Adrenal gland (tissue), 12 donors: ENCODE measurements around the gene TMEM109. TPM values are rescaled to one million over a fixed set of nuclear protein-coding genes. Genes with fewer than 3 reads are reported as not detected.

Source experiments
- DNase-seq, 7 donors: peaks; one replicate each; pipeline ENCODE4 v3.0.0-alpha.2; 2019 to 2020
- H3K27ac ChIP-seq, 5 donors: fragments of 200-600 bp; sonication (generic) in 4 of 5; 1 replicate in 3 of 5; 2 replicates in 2 of 5; pipeline versions ENCODE4 v1.5.1 to v1.8.0; 2016 to 2020; ENCODE audit warnings: mild to moderate bottlenecking in 1 of 5
- H3K27me3 ChIP-seq: fragments of 200-600 bp; 2 replicates; pipeline ENCODE4 v1.8.0; 2021
- H3K36me3 ChIP-seq, 2 donors: fragments of 200-600 bp; replicated peaks in 1 of 2; 1 replicate in 1 of 2; 2 replicates in 1 of 2; pipeline versions ENCODE4 v1.5.1 to v1.8.0; 2018 to 2022
- H3K4me1 ChIP-seq, 2 donors: fragments of 200-600 bp; replicated peaks in 1 of 2; 1 replicate in 1 of 2; 2 replicates in 1 of 2; pipeline versions ENCODE4 v1.5.1 to v1.8.0; 2018 to 2021
- H3K4me3 ChIP-seq, 4 donors: fragments of 200-600 bp; sonication (generic) in 3 of 4; one replicate each; pipeline ENCODE4 v1.5.1; 2016 to 2018
- H3K9me3 ChIP-seq, 3 donors: fragments of 200-600 bp; sonication (generic) in 1 of 3; replicated peaks in 1 of 3; 1 replicate in 2 of 3; 2 replicates in 1 of 3; pipeline versions ENCODE4 v1.5.1 to v1.8.0; 2016 to 2021
- POLR2A ChIP-seq, 2 donors: fragments of 450-650 bp; IDR thresholded peaks; one replicate each; pipeline ENCODE4 v1.6.1; 2017; ENCODE audit warnings: antibody characterized with exemption in 2 of 2, mild to moderate bottlenecking in 2 of 2, moderate library complexity in 1 of 2
- WGBS, 4 donors: extraction: QIAGEN DNeasy Blood & Tissue Kit in 2 of 4; methylation state at CpG; one replicate each; pipeline versions ENCODE4 v1.1.5 to v1.1.7; 2013 to 2017; 5-methylcytosine and 5-hydroxymethylcytosine counted together
- intact Hi-C, 2 donors: fragments of 100-400 bp; cut with DNase I; formaldehyde crosslinking; loops; one replicate each; pipeline versions ENCODE4 v1.14.1 to v1.15.0; 2022 to 2023
- polyA plus RNA-seq, 3 donors: library from polyadenylated mRNA; stranded (reverse); fragments of 200-250 nt in 2 of 3; fragments of 350-450 nt in 1 of 3; fragmentation: Illumina TruSeq in 1 of 3; extraction: RNeasy Lipid Tissue Mini Kit (QIAGEN cat#74804) in 1 of 3; gene quantifications; one replicate each; pipeline ENCODE4 v1.2.3, GENCODE V29; 2013 to 2014
- total RNA-seq, 9 donors: library from RNA; depleted of rRNA in 4 of 9; stranded (reverse); fragments of >200 nt in 4 of 9; fragments of 120-200 nt in 1 of 9; fragmentation: NEBNext Ultra II Directional in 1 of 9; extraction: Animal tissue kit (Norgen Biotek cat#: 25700) in 1 of 9; gene quantifications; one replicate each; pipeline versions ENCODE4 v1.1.0 to v1.2.4, GENCODE V29; 2013 to 2023
- TF ChIP-seq, protein P1 (sequence below), 6 experiments: fragments of 450-650 bp in 4 of 6; fragments of 200-600 bp in 2 of 6; sonication (generic) in 1 of 6; IDR thresholded peaks; 1 replicate in 5 of 6; 2 replicates in 1 of 6; pipeline versions ENCODE4 v1.5.1 to v1.8.0; 2016 to 2021; ENCODE audit warnings: antibody characterized with exemption in 6 of 6, mild to moderate bottlenecking in 2 of 6, moderate library complexity in 1 of 6
- donor health status: healthy with polysubstance abuse.
- donor health status: Bipolar disorder and iron deficiency.
- donor health status: DM: yes; HTN: yes; CAD: no.
- donor health status: DM: no; HTN: no; CAD: no.
- donor health status: DM: no; HTN: no; CAD: no.
- donor health status: DM: yes; HTN: yes; CAD: no.

Gene TMEM109
- total and polyA plus RNA-seq, 12 donors = 29.3 to 115 (median 84.8) TPM

DNA sequence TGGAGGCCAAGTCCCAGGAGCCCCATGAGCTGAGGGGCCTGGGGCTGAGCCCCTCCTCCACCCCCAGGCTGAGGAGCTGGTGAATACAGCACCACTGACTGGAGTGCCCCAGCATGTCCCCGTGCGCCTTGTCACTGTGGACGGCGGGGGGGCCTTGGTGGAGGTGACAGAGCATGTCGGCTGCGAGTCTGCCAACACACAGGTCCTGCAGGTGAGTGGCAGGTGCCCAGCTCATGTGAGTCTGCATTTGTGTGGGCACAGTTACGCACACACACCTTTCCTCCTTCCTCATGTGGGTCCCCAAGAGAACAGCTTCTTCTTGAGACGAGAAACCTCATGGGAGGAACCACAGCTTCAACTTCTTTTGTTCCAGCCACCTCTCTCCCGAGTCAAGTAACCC lies 18.0 kb downstream of the TMEM109 start:
- intact Hi-C loops = no loop called here
- Histone ChIP-seq H3K36me3 (no peaks in the 10 kb centered on the region), H3K27me3 (no peaks in the 10 kb centered on the region), H3K4me1 (no peaks in the 10 kb centered on the region), H3K27ac (no peak overlapping the region), H3K4me3 (no peak overlapping the region), H3K9me3 (no peaks in the 10 kb centered on the region)
- no peak for DNase-seq
- 86 to 92% (median 87%) methylated on average over 4 to 9 of the region's 9 CpGs for WGBS, 4 donors
- no peak for TF ChIP-seq POLR2A (IDR thresholded peaks at IDR 0.05)
- TF ChIP-seq, protein P1, sequence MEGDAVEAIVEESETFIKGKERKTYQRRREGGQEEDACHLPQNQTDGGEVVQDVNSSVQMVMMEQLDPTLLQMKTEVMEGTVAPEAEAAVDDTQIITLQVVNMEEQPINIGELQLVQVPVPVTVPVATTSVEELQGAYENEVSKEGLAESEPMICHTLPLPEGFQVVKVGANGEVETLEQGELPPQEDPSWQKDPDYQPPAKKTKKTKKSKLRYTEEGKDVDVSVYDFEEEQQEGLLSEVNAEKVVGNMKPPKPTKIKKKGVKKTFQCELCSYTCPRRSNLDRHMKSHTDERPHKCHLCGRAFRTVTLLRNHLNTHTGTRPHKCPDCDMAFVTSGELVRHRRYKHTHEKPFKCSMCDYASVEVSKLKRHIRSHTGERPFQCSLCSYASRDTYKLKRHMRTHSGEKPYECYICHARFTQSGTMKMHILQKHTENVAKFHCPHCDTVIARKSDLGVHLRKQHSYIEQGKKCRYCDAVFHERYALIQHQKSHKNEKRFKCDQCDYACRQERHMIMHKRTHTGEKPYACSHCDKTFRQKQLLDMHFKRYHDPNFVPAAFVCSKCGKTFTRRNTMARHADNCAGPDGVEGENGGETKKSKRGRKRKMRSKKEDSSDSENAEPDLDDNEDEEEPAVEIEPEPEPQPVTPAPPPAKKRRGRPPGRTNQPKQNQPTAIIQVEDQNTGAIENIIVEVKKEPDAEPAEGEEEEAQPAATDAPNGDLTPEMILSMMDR (IDR thresholded peaks at IDR 0.05) = no peak

DNA sequence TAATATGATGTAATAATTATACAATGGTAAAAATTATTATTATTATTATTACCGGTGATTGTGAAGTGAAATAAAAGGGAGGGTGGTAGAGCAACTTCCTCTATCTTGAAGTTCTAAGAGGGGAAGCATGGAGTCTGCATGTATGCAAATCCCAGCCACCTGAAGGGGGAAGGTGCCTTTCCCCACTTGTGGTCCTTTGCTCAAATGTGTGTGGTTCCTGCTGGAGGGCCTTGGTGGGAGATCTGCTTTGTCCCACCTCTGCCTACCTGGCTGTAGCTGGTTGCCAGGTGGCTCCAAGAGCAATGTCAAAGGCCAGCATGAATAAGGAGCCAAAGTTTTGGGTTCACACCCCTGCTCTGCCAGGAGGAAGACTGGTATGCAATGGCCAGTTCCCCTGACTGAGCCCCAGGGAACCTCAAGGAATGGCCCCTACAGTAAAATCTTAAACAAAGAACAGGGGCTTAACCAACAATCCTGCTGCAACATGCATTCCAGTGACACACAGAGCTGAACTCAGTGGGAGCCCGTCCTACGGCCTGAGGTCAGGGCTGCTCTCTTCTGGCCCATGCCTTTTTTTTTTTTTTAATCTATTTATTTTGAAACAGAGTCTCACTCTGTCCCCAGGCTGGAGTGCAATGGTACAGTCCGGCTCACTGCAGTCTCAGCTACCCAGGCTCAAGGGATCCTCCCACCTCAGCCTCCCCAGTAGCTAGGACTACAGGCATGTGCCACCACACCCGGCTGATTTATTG lies 18.8 kb downstream of the TMEM109 start:
- no peaks in the 10 kb centered on the region for H3K36me3 ChIP-seq
- WGBS, 4 donors = 65 to 78% (median 74%) methylated on average over 5 of the region's 5 CpGs

DNA sequence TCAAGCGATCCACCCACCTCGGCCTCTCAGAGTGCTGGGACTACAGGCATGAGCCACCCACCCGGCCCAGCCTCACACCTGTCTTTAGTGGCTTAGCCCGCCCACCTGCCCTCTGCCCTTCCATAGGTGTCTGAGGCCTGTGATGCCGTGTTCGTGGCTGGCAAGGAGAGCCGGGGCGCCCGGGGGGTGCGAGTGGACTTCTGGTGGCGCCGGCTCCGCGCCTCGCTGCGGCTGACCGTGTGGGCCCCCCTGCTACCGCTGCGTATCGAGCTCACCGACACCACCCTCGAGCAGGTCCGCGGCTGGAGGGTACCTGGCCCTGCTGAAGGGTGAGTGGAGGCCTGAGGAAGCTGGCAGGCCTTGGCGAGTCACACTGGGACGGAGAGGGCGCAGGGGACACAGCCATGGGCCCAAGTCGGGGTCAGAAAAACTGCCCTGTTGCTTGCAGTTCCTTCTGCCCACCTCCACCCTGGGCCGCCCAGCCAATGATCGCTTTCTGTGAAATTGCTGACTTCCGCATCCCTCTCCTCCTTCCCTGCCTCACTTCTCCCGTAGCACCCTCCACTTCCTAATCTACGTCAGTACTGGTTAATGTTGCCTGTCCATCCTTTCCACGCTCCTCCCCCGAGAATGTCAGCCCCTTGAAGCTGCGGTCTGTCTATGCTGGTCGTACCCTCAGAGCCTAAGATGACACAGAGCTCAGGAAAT lies 19.6 kb downstream of the TMEM109 start:
- no peak for DNase-seq
- Histone ChIP-seq H3K9me3 (no peaks in the 10 kb centered on the region), H3K4me3 (no peak overlapping the region), H3K27me3 (no peaks in the 10 kb centered on the region), H3K4me1 (no peaks in the 10 kb centered on the region), H3K36me3 (no peaks in the 10 kb centered on the region), H3K27ac (no peak overlapping the region)
- intact Hi-C loops = no loop called here
- no peak for TF ChIP-seq POLR2A (IDR thresholded peaks at IDR 0.05)
- TF ChIP-seq, protein P1 (IDR thresholded peaks at IDR 0.05) = no peak
- 92 to 95% (median 94%) methylated on average over 24 to 37 of the region's 37 CpGs for WGBS, 4 donors

More for the DNA sequence above, 18.8 kb downstream of the TMEM109 start:
- H3K9me3 ChIP-seq = no peaks in the 10 kb centered on the region
- TF ChIP-seq POLR2A (IDR thresholded peaks at IDR 0.05) = no peak
- TF ChIP-seq, protein P1 (IDR thresholded peaks at IDR 0.05) = no peak
- H3K4me3 ChIP-seq = no peak overlapping the region
- H3K27me3 ChIP-seq = no peaks in the 10 kb centered on the region
- intact Hi-C loops = no loop called here
- no peaks in the 10 kb centered on the region for H3K4me1 ChIP-seq
- no peak overlapping the region for H3K27ac ChIP-seq
- DNase-seq = no peak

DNA sequence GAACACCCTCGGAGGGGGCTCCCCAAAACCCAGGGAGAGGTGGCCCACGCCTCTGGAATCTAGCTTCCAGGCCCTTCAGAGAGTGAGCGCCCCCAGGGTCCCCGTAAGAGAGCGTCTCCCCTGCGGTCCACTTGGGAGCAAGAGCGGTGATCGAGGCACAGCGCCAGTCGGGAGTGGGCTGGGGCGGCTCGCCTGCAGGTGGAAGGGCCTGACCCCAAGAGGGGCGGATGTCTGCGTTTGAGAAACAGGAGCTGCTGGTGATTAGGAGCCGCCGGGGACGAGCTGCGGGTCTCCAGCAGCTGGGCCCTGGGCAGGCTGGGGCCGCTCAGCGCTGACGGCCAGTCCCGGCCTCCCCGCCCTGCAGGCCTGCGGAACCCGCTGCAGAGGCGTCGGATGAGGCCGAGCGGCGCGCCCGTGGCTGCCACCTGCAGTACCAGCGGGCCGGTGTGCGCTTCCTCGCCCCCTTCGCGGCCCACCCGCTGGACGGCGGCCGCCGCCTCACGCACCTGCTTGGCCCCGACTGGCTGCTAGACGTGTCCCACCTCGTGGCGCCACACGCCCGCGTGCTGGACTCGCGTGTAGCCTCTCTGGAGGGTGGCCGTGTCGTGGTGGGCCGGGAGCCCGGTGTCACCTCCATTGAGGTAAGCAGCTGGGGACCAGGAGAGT lies 20.3 kb downstream of the TMEM109 start:
- H3K27ac ChIP-seq = no peak overlapping the region
- no peak for TF ChIP-seq POLR2A (IDR thresholded peaks at IDR 0.05)
- TF ChIP-seq, protein P1 (IDR thresholded peaks at IDR 0.05) = no peak
- no peak for DNase-seq
- no peaks in the 10 kb centered on the region for H3K36me3 ChIP-seq
- intact Hi-C loops = no loop called here
- 88 to 95% (median 95%) methylated on average over 29 to 57 of the region's 57 CpGs for WGBS, 4 donors
- H3K27me3 ChIP-seq = no peaks in the 10 kb centered on the region
- no peaks in the 10 kb centered on the region for H3K9me3 ChIP-seq
- H3K4me3 ChIP-seq = no peak overlapping the region
- H3K4me1 ChIP-seq = no peaks in the 10 kb centered on the region
